ENCODE data around the gene CBR1. TPM values are rescaled to one million over a fixed set of nuclear protein-coding genes. Genes with fewer than 3 reads are reported as not detected.
A peak's percentile ranks its signal among the peaks of the same experiment; 100 is the strongest.

CBR1 gene
- total RNA-seq (2022), result 41.1 and 45.0 TPM in 2 replicates
- Bru-seq, nascent RNA, result percentile 74 among the genes with signal in this experiment
- BruChase-seq, experiment 1, labeled RNA remaining after a 2-hour chase, result percentile 82 among the genes with signal in this experiment
- percentile 89 among the genes with signal in this experiment for BruChase-seq, experiment 2, labeled RNA remaining after a 6-hour chase
- long read RNA-seq, transcript CBR1-201 (3 exons, 1,293 nt), result major isoform, 131 of 143 reads
- long read RNA-seq, partial matches to known transcripts, result 4 of 143 reads
- long read RNA-seq, other reads (novel, unspliced or antisense), result 6 of 143 reads

DNA sequence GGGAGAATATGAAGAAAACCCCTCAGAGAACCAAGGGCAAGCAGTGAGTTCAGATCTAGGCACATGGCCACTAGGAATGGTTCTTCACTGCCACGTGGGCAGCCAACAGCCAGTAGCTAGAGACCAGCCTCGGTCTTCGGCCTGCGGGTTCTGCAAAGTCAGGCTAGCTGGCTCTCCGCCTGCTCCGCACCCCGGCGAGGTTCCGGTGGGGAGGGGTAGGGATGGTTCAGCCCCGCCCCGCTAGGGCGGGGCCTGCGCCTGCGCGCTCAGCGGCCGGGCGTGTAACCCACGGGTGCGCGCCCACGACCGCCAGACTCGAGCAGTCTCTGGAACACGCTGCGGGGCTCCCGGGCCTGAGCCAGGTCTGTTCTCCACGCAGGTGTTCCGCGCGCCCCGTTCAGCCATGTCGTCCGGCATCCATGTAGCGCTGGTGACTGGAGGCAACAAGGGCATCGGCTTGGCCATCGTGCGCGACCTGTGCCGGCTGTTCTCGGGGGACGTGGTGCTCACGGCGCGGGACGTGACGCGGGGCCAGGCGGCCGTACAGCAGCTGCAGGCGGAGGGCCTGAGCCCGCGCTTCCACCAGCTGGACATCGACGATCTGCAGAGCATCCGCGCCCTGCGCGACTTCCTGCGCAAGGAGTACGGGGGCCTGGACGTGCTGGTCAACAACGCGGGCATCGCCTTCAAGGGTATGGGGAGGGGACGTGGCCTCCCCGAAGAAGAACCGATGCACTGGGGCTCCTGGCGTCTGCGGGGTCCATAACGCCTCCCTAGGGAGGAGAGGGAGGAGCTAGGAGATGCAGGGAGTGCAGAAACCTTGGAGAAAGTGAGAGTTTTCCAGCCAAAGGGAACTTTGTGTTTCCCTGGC is at the start of gene CBR1:
Gene CBR1 (plus strand): TSS at position 312 of the 871 bp plus-strand sequence. CDS start 92 bp downstream, at position 404.
- TF ChIP-seq, protein P1, sequence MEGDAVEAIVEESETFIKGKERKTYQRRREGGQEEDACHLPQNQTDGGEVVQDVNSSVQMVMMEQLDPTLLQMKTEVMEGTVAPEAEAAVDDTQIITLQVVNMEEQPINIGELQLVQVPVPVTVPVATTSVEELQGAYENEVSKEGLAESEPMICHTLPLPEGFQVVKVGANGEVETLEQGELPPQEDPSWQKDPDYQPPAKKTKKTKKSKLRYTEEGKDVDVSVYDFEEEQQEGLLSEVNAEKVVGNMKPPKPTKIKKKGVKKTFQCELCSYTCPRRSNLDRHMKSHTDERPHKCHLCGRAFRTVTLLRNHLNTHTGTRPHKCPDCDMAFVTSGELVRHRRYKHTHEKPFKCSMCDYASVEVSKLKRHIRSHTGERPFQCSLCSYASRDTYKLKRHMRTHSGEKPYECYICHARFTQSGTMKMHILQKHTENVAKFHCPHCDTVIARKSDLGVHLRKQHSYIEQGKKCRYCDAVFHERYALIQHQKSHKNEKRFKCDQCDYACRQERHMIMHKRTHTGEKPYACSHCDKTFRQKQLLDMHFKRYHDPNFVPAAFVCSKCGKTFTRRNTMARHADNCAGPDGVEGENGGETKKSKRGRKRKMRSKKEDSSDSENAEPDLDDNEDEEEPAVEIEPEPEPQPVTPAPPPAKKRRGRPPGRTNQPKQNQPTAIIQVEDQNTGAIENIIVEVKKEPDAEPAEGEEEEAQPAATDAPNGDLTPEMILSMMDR (IDR thresholded peaks at IDR 0.05; ENCODE audit: insufficient read depth in 1 of 2, low read depth in 1 of 2, low read length in 1 of 2, severe bottlenecking in 1 of 2, unreplicated experiment in 1 of 2), result no peak
- CTCF ChIA-PET, result interaction anchor here (0.6 kb wide), 2 partner anchors 1164 to 1540 kb away, joined by 3 read pairs; no protein-coding TSS in a partner anchor
- Mint-ChIP-seq H3K4me3 (ENCODE audit: unreplicated experiment) (peak within 1 kb of the TSS; percentile 93), H3K27ac (ENCODE audit: unreplicated experiment) (peak within 1 kb of the TSS; percentile 66), H3K27me3 (ENCODE audit: insufficient read depth, unreplicated experiment) (no peaks in the 10 kb centered on the region), H3K36me3 (ENCODE audit: insufficient read depth, unreplicated experiment) (peaks cover 28% of the 10 kb centered on the region), H3K4me1 (ENCODE audit: low read depth, unreplicated experiment) (peaks cover 26% of the 10 kb centered on the region), H3K9me3 (ENCODE audit: unreplicated experiment) (peaks cover 9% of the 10 kb centered on the region)
- POLR2A ChIA-PET, result interaction anchor here (2.0 kb wide), 1 partner anchor 10 kb away, joined by 23 read pairs; the partner anchor contains the start of gene SETD4
- TSS peak; percentile 52 for BruUV-seq (replicated peaks)
- Histone ChIP-seq H3K36me3 (ENCODE audit: control insufficient read depth, insufficient read depth, low read length) (no peaks in the 10 kb centered on the region), H3K27me3 (replicated peaks; ENCODE audit: control insufficient read depth, insufficient read depth, low read length) (no peaks in the 10 kb centered on the region), H3K4me1 (peaks cover 6% of the 10 kb centered on the region; the same call in 1 of the 2 replicates), H3K9me3 (peaks cover 13% of the 10 kb centered on the region; the same call in 1 of the 2 replicates), H3K4me3 (ENCODE audit: low read depth, low read length) (peak within 1 kb of the TSS; percentile 68)
- peak; percentile 89 to 92 for DNase-seq
- intact Hi-C loops (cut with micrococcal nuclease; ENCODE audit: unreplicated experiment), result no loop called here

DNA sequence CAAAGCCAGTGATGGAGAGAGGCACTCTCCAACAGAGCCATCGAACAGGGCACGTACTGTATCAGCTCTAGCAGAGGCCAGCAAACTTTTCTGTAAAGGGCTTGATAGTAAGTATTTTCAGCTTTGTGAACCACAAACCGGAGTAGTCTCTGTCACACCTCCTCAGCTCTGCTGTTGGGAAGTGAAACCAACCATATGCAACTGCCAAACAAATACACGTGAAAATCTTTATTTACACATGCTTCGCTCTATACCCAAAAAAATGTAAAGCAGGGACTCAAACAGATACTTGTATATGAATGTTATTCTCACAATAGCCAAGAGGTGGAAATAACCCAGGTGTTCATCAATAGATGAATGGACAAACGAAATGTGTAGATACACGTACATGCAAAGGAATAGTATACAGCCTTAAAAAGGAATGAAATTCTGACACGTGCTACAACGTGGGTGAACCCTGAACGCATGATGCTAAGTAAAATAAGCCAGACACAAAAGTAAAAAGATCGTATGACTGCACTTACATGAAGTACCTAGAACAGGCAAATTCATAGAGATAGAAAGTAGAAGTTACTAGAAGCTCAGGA is 48.5 kb upstream of the CBR1 start:
- no peaks in the 10 kb centered on the region for H3K36me3 Mint-ChIP-seq (ENCODE audit: insufficient read depth, unreplicated experiment)
- Histone ChIP-seq H3K4me3 (ENCODE audit: low read depth, low read length) (no peak overlapping the region), H3K27me3 (replicated peaks; ENCODE audit: control insufficient read depth, insufficient read depth, low read length) (no peaks in the 10 kb centered on the region), H3K36me3 (ENCODE audit: control insufficient read depth, insufficient read depth, low read length) (no peaks in the 10 kb centered on the region), H3K4me1 (no peaks in the 10 kb centered on the region), H3K9me3 (no peaks in the 10 kb centered on the region)
- TF ChIP-seq, protein P1 (IDR thresholded peaks at IDR 0.05; ENCODE audit: insufficient read depth in 1 of 2, low read depth in 1 of 2, low read length in 1 of 2, severe bottlenecking in 1 of 2, unreplicated experiment in 1 of 2), result no peak
- no peak overlapping the region for H3K4me3 Mint-ChIP-seq (ENCODE audit: unreplicated experiment)
- no TSS peak for BruUV-seq (replicated peaks)
- DNase-seq, result no peak
- no peaks in the 10 kb centered on the region for H3K4me1 Mint-ChIP-seq (ENCODE audit: low read depth, unreplicated experiment)
- CTCF ChIA-PET, result no interaction called here
- POLR2A ChIA-PET, result no interaction called here
- H3K9me3 Mint-ChIP-seq (ENCODE audit: unreplicated experiment), result no peaks in the 10 kb centered on the region
- H3K27ac Mint-ChIP-seq (ENCODE audit: unreplicated experiment), result no peak overlapping the region
- no peaks in the 10 kb centered on the region for H3K27me3 Mint-ChIP-seq (ENCODE audit: insufficient read depth, unreplicated experiment)
- intact Hi-C loops (cut with micrococcal nuclease; ENCODE audit: unreplicated experiment), result loop anchor here (10.0 kb wide), 1 partner anchor 137 kb away; no protein-coding TSS in a partner anchor

All from Caco-2 (cell line).